ENCODE results near the gene FAM20C.
"Not testable (repeated sequence)": the region's sequence is repeated elsewhere in the genome, so short reads cannot be mapped to it uniquely, and the experiment has no call there.

Gene FAM20C

GRCh38 chr7:292226-292625, 99.9 kb downstream of the FAM20C start:
- Histone ChIP-seq H3K27me3 (ENCODE audit: control insufficient read depth in 1 of 2, insufficient read depth in 2 of 2, low read length in 2 of 2) (peaks cover 29 to 30% of the 10 kb centered on the region in 2 donors), H3K36me3 (ENCODE audit: control insufficient read depth in 1 of 2, insufficient read depth in 2 of 2, low read length in 2 of 2) (no peaks in the 10 kb centered on the region), H3K4me1 (ENCODE audit: control insufficient read depth in 1 of 2, insufficient read depth in 2 of 2, low read length in 2 of 2) (peaks cover 0 to 18% of the 10 kb centered on the region in 2 donors), H3K9me3 (ENCODE audit: control insufficient read depth in 1 of 2, low read length in 2 of 2) (no peaks in the 10 kb centered on the region), H3K4me3 (ENCODE audit: low read depth in 1 of 2, low read length in 2 of 2) (no peak overlapping the region), H3K9ac (ENCODE audit: low read depth in 1 of 2, low read length in 2 of 2) (no peak overlapping the region), H3K27ac (ENCODE audit: low read depth, low read length) (no peak overlapping the region)

DNA sequence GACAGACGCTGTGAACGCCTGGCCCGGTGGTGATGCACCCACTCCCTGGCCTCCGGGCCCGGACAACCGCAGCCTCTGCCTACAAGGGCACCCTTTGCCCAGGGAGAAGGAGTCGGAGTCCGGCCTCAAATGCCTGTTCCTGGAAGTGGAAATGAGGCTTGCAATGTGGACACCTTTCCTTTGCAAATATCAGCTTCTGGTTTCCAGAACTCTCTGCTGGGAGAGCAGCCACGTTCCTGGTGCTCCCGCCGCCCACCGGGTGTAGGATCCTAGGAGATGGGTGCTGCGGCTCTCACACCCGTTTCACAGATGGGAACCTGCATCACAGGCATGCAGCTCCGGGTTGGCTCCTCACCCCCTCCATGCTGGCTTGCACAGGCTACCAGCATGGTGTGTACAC, 100.5 kb downstream of the FAM20C start:
- H3K36me3 ChIP-seq (ENCODE audit: control insufficient read depth in 1 of 2, insufficient read depth in 2 of 2, low read length in 2 of 2), result no peaks in the 10 kb centered on the region
- H3K4me3 ChIP-seq (ENCODE audit: low read depth in 1 of 2, low read length in 2 of 2), result no peak overlapping the region
- no peak overlapping the region for H3K9ac ChIP-seq (ENCODE audit: low read depth in 1 of 2, low read length in 2 of 2)
- no peaks in the 10 kb centered on the region for H3K9me3 ChIP-seq (ENCODE audit: control insufficient read depth in 1 of 2, low read length in 2 of 2)
- peaks cover 29 to 30% of the 10 kb centered on the region in 2 donors for H3K27me3 ChIP-seq (ENCODE audit: control insufficient read depth in 1 of 2, insufficient read depth in 2 of 2, low read length in 2 of 2)
- no peak overlapping the region for H3K27ac ChIP-seq (ENCODE audit: low read depth, low read length)
- H3K4me1 ChIP-seq (ENCODE audit: control insufficient read depth in 1 of 2, insufficient read depth in 2 of 2, low read length in 2 of 2), result peaks cover 0 to 18% of the 10 kb centered on the region in 2 donors

DNA sequence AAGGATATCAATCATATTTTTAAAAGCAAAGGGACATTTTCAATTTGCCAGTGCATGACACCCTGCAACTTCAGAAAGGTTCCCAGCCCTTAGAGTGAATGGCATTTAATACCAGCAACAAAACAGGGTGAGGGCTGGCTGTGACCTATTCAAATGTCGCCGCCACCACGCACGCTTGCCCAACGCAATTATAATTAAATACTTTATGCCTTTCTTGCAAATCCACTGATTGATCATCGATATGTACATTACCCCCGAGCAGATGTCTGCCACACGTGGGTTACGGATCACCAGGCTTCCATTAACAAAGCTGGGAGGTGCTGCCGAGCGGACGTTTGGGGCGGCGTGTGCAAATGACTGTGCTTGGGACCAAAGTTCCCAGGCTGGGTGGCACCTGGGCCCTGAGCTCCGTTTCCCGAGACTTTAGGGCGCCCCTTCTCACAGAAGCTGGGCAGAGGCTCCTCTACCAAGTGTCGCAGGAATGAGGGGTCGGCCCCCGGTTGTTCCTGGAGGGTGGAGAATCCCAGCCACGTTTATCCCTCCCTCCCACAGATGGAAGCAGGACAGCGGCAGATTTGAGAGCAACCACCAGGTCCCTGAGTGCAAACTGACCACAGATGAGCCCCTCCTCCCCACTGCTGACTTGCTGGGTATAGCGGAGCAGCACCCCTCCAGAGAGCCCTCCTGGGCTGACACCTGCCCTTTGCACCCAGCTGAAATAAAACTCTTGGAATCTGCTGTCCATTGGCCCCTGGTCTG, 101.5 kb downstream of the FAM20C start:
- peaks cover 25 to 30% of the 10 kb centered on the region in 2 donors for H3K27me3 ChIP-seq (ENCODE audit: control insufficient read depth in 1 of 2, insufficient read depth in 2 of 2, low read length in 2 of 2)
- peak overlapping the region; percentile 2 to 12 for H3K9ac ChIP-seq (ENCODE audit: low read depth in 1 of 2, low read length in 2 of 2)

DNA sequence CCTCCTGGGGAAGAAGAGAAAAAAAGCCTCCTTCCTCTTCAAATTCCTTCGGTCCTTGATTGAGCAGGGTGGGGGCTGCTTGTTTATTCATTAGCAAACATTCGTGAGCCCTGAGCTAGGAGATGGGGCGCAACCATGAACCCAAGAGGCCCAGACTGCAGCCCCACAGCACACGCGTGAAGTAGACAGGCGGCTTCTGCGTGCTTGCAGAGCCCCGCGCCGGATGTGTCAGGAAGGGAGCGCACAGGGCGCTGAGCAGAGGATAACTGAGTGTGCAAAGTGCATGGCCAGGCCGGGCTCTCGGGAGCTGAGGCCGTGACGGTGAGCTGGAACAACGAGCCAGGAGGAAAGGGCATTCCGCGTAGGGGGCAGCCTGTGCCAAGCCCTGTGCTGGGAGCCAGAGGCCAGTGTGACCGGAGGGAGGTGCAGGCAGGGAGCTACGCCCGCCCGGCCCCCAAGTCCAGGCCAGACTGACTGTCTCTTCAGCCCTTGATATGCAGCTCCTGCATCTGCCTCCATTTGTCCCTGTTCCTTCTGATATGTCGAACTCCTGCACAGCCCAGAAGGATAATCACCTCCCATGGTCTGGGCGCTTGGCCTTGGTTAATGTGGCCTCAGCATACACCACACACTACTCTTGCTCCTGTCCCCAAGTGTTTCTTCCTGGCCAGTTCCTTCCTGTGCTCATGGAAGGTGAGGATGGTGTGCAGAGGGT, 102.2 kb downstream of the FAM20C start:
- Histone ChIP-seq H3K27ac (ENCODE audit: low read depth, low read length) (no peak overlapping the region), H3K4me3 (ENCODE audit: low read depth in 1 of 2, low read length in 2 of 2) (no peak overlapping the region), H3K27me3 (ENCODE audit: control insufficient read depth in 1 of 2, insufficient read depth in 2 of 2, low read length in 2 of 2) (peaks cover 20 to 27% of the 10 kb centered on the region in 2 donors), H3K9me3 (ENCODE audit: control insufficient read depth in 1 of 2, low read length in 2 of 2) (no peaks in the 10 kb centered on the region), H3K36me3 (ENCODE audit: control insufficient read depth in 1 of 2, insufficient read depth in 2 of 2, low read length in 2 of 2) (no peaks in the 10 kb centered on the region), H3K4me1 (ENCODE audit: control insufficient read depth in 1 of 2, insufficient read depth in 2 of 2, low read length in 2 of 2) (peaks cover 0 to 18% of the 10 kb centered on the region in 2 donors), H3K9ac (ENCODE audit: low read depth in 1 of 2, low read length in 2 of 2) (peak overlapping the region; percentile 2 to 12)

More for the DNA sequence above, 101.5 kb downstream of the FAM20C start:
- no peak overlapping the region for H3K4me3 ChIP-seq (ENCODE audit: low read depth in 1 of 2, low read length in 2 of 2)
- H3K27ac ChIP-seq (ENCODE audit: low read depth, low read length), result no peak overlapping the region
- H3K36me3 ChIP-seq (ENCODE audit: control insufficient read depth in 1 of 2, insufficient read depth in 2 of 2, low read length in 2 of 2), result no peaks in the 10 kb centered on the region
- H3K9me3 ChIP-seq (ENCODE audit: control insufficient read depth in 1 of 2, low read length in 2 of 2), result no peaks in the 10 kb centered on the region
- H3K4me1 ChIP-seq (ENCODE audit: control insufficient read depth in 1 of 2, insufficient read depth in 2 of 2, low read length in 2 of 2), result peaks cover 0 to 18% of the 10 kb centered on the region in 2 donors

- Histone ChIP-seq H3K27me3 (ENCODE audit: control insufficient read depth in 1 of 2, insufficient read depth in 2 of 2, low read length in 2 of 2) (peaks cover 11 to 22% of the 10 kb centered on the region in 2 donors), H3K9me3 (ENCODE audit: control insufficient read depth in 1 of 2, low read length in 2 of 2) (no peaks in the 10 kb centered on the region), H3K4me1 (ENCODE audit: control insufficient read depth in 1 of 2, insufficient read depth in 2 of 2, low read length in 2 of 2) (peaks cover 0 to 18% of the 10 kb centered on the region in 2 donors), H3K4me3 (ENCODE audit: low read depth in 1 of 2, low read length in 2 of 2) (no peak overlapping the region), H3K36me3 (ENCODE audit: control insufficient read depth in 1 of 2, insufficient read depth in 2 of 2, low read length in 2 of 2) (no peaks in the 10 kb centered on the region), H3K27ac (ENCODE audit: low read depth, low read length) (no peak overlapping the region), H3K9ac (ENCODE audit: low read depth in 1 of 2, low read length in 2 of 2) (no peak overlapping the region)
These were observed 103.1 kb downstream of the FAM20C start for GRCh38 chr7:295155-296154.

DNA sequence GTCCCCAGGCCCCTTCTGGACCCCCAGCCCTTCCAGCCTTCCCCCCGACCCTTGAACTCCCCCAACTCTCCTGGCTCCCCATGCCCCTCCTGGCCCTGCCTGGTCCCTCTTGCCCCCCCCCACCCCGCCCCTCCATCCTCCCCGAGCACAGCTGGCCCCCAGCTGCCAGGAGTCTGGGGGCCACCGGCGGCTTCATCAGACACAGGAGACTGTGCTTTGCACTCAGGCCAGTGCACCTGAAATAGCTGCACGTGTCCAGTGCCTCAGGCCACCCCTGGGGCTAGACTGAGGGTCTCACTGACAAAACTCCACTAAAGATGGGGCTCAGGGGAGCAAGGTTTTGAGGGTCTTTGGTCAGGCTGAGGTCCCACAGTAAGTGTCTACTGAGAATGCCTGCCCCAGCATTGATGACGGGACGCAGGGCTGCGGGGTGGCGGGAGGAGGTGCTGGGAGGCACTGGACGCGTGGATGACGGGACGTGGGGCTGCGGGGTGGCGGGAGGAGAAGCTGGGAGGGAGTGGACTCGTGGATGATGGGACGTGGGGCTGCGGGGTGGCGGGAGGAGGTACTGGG, 104.1 kb downstream of the FAM20C start:
- Histone ChIP-seq H3K9ac (ENCODE audit: low read depth in 1 of 2, low read length in 2 of 2) (no peak overlapping the region), H3K27me3 (ENCODE audit: control insufficient read depth in 1 of 2, insufficient read depth in 2 of 2, low read length in 2 of 2) (peaks cover 5 to 17% of the 10 kb centered on the region in 2 donors), H3K27ac (ENCODE audit: low read depth, low read length) (no peak overlapping the region), H3K36me3 (ENCODE audit: control insufficient read depth in 1 of 2, insufficient read depth in 2 of 2, low read length in 2 of 2) (no peaks in the 10 kb centered on the region), H3K4me3 (ENCODE audit: low read depth in 1 of 2, low read length in 2 of 2) (no peak overlapping the region), H3K4me1 (ENCODE audit: control insufficient read depth in 1 of 2, insufficient read depth in 2 of 2, low read length in 2 of 2) (peaks cover 0 to 18% of the 10 kb centered on the region in 2 donors), H3K9me3 (ENCODE audit: control insufficient read depth in 1 of 2, low read length in 2 of 2) (no peaks in the 10 kb centered on the region)

GRCh38 chr7:297141-297540, 104.8 kb downstream of the FAM20C start:
- not testable (repeated sequence) for H3K9me3 ChIP-seq (ENCODE audit: control insufficient read depth in 1 of 2, low read length in 2 of 2); H3K27ac ChIP-seq (ENCODE audit: low read depth, low read length); H3K9ac ChIP-seq (ENCODE audit: low read depth in 1 of 2, low read length in 2 of 2); H3K36me3 ChIP-seq (ENCODE audit: control insufficient read depth in 1 of 2, insufficient read depth in 2 of 2, low read length in 2 of 2); H3K4me3 ChIP-seq (ENCODE audit: low read depth in 1 of 2, low read length in 2 of 2)
- Histone ChIP-seq H3K27me3 (ENCODE audit: control insufficient read depth in 1 of 2, insufficient read depth in 2 of 2, low read length in 2 of 2) (peaks cover 2 to 10% of the 10 kb centered on the region in 2 donors), H3K4me1 (ENCODE audit: control insufficient read depth in 1 of 2, insufficient read depth in 2 of 2, low read length in 2 of 2) (peaks cover 0 to 18% of the 10 kb centered on the region in 2 donors)

DNA sequence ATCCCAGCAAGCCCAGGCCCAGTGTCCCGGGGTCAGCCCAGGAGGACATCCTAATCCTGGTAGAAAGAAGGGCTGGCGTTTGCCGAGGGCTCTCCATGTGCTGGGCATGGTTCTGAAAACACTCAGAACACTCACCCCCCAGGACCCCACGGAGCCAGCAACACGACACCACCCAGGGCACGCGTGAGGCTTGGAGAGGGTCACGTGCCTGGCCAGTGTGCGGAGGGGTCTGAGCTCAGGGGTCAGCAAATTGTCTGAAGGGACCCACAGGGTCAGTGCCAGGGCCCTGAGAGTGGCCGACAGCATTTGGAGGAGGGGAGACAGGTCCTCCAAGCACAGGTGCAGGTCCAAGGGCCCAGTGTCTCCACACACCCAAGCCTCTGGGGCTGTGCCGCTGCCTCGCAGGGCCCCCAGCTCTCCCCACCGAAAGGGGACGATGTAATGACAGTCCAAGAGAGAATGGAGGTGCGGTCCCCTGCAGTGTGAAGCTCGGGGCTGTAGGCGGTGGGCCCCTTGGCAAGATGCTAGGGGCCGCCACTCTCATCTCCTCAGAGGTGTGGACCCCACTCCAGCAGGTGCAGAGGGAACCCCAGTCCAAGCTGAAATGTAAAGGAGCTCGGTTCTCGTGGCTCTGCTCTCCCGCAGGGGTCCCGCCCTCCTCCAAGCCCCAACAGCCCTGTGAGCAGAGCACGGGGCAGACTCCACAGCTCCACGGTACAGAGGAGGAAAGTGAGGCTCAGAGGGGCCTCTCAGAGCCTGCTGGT, 105.4 kb downstream of the FAM20C start:
- peaks cover 0 to 18% of the 10 kb centered on the region in 2 donors for H3K4me1 ChIP-seq (ENCODE audit: control insufficient read depth in 1 of 2, insufficient read depth in 2 of 2, low read length in 2 of 2)
- no peaks in the 10 kb centered on the region for H3K36me3 ChIP-seq (ENCODE audit: control insufficient read depth in 1 of 2, insufficient read depth in 2 of 2, low read length in 2 of 2)
- H3K9me3 ChIP-seq (ENCODE audit: control insufficient read depth in 1 of 2, low read length in 2 of 2), result no peaks in the 10 kb centered on the region
- no peak overlapping the region for H3K27ac ChIP-seq (ENCODE audit: low read depth, low read length)
- H3K4me3 ChIP-seq (ENCODE audit: low read depth in 1 of 2, low read length in 2 of 2), result no peak overlapping the region
- peaks cover 0 to 8% of the 10 kb centered on the region in 2 donors for H3K27me3 ChIP-seq (ENCODE audit: control insufficient read depth in 1 of 2, insufficient read depth in 2 of 2, low read length in 2 of 2)
- no peak overlapping the region for H3K9ac ChIP-seq (ENCODE audit: low read depth in 1 of 2, low read length in 2 of 2)

DNA sequence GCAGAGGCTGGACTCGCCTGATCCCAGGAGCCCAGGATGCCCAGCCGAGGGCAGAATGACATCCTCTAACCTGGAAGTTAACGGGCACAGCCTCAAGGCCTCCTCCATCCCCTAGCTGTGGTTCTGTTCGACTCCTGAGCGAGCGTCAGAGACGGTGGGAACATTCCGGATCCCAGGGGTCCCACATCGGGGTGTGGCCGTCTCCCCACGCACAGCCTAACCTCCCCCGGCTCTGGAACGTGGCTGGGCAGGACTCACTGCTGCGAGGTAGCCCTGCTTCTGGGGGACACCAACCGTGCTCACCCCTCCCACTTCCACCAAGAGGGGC, 106.0 kb downstream of the FAM20C start:
- Histone ChIP-seq H3K9me3 (ENCODE audit: control insufficient read depth in 1 of 2, low read length in 2 of 2) (no peaks in the 10 kb centered on the region), H3K9ac (ENCODE audit: low read depth in 1 of 2, low read length in 2 of 2) (no peak overlapping the region), H3K36me3 (ENCODE audit: control insufficient read depth in 1 of 2, insufficient read depth in 2 of 2, low read length in 2 of 2) (no peaks in the 10 kb centered on the region), H3K27me3 (ENCODE audit: control insufficient read depth in 1 of 2, insufficient read depth in 2 of 2, low read length in 2 of 2) (peaks cover 0 to 3% of the 10 kb centered on the region in 2 donors), H3K4me3 (ENCODE audit: low read depth in 1 of 2, low read length in 2 of 2) (no peak overlapping the region), H3K4me1 (ENCODE audit: control insufficient read depth in 1 of 2, insufficient read depth in 2 of 2, low read length in 2 of 2) (peaks cover 0 to 18% of the 10 kb centered on the region in 2 donors), H3K27ac (ENCODE audit: low read depth, low read length) (no peak overlapping the region)
